ENCODE data around the gene TMEM151A.

- TF ChIP-seq CTCF (IDR thresholded peaks at IDR 0.05) (no peak), POLR2A (IDR thresholded peaks at IDR 0.05) (no peak)
Measured at GRCh38 chr11:66309475-66309874, 17.8 kb downstream of the TMEM151A start.

Data from Peyer's patch (tissue), 4 donors.